A549 (cell line): ENCODE data around the gene LY6G6D. TPM values are rescaled to one million over a fixed set of nuclear protein-coding genes. Genes with fewer than 3 reads are reported as not detected.
A peak's percentile ranks its signal among the peaks of the same experiment; 100 is the strongest.

ENCODE experiments used
- ATAC-seq, 2 experiments: fragments of 200-7000 bp in 1 of 2; fragments of >200 bp in 1 of 2; cut with Nextera tagmentation in 1 of 2; cut with Tn5 transposase in 1 of 2; 3 replicates each; pipeline versions ENCODE4 v1.8.0 to v1.9.1; 2018 to 2020; ENCODE audit warnings: mild to moderate bottlenecking in 1 of 2, moderate library complexity in 1 of 2
- CTCF ChIA-PET: fragments of 300-600 bp; sonication (Branson Sonifier 250); formaldehyde crosslinking; extraction: SDS; loops from one replicate; lab custom pipeline; 2021; ENCODE audit warnings: antibody characterized with exemption, inconsistent platforms; lab: Yijun Ruan, JAX
- POLR2A ChIA-PET: fragments of 350-600 bp; formaldehyde crosslinking; extraction: SDS; loops from one replicate; lab custom pipeline; 2021; ENCODE audit warnings: antibody characterized with exemption, inconsistent platforms; lab: Yijun Ruan, JAX
- DNase-seq, 2 experiments: peaks; one replicate each; pipeline versions ENCODE4 v3.0.0 to v3.0.0-alpha.2; 2011 to 2016; ENCODE audit warnings: low read depth in 1 of 2, low spot score in 1 of 2
- FAIRE-seq: peaks from 2 replicates; lab custom pipeline; 2011; peaks lifted over from hg19 to GRCh38; lab: Jason Lieb, UNC
- H3K27ac ChIP-seq, 2 experiments: fragments of >200 bp; sonication (Bioruptor Twin); formaldehyde crosslinking; 3 replicates each; pipeline ENCODE4 v1.5.1; 2016 to 2017
- H3K4me1 ChIP-seq: fragments of >200 bp; sonication (Bioruptor Twin); formaldehyde crosslinking; 3 replicates; pipeline ENCODE4 v1.6.1; 2016
- H3K4me2 ChIP-seq: fragments of >200 bp; sonication (Bioruptor Twin); formaldehyde crosslinking; 3 replicates; pipeline ENCODE4 v1.6.1; 2016
- H3K4me3 ChIP-seq: fragments of >200 bp; sonication (Bioruptor Twin); formaldehyde crosslinking; 3 replicates; pipeline ENCODE4 v1.5.1; 2016
- H3K9me3 ChIP-seq: fragments of >200 bp; sonication (Bioruptor Twin); formaldehyde crosslinking; 3 replicates; pipeline ENCODE4 v1.6.1; 2016
- BHLHE40 ChIP-seq: IDR thresholded peaks from 2 replicates; pipeline ENCODE4 v1.6.1; 2012; ENCODE audit warnings: low read depth, low read length, inconsistent platforms
- CBX2 ChIP-seq: fragments of 200-600 bp; sonication (generic); IDR thresholded peaks from 2 replicates; pipeline ENCODE4 v1.6.1; 2016; ENCODE audit warnings: low read depth, mild to moderate bottlenecking, borderline replicate concordance
- CEBPB ChIP-seq, 2 experiments: fragments of >200 bp in 1 of 2; sonication (Bioruptor Twin) in 1 of 2; formaldehyde crosslinking in 1 of 2; IDR thresholded peaks; 2 replicates each; pipeline ENCODE4 v1.6.1; 2012 to 2016
- CHD2 ChIP-seq: fragments of 150-350 bp; IDR thresholded peaks from 2 replicates; pipeline ENCODE4 v1.6.1; 2014; ENCODE audit warnings: low read length; ENCODE audit not compliant: partially characterized antibody
- EHMT2 ChIP-seq: fragments of 200-600 bp; sonication (generic); IDR thresholded peaks from 2 replicates; pipeline ENCODE4 v1.6.1; 2016; ENCODE audit warnings: antibody characterized with exemption, low read depth, mild to moderate bottlenecking, moderate library complexity
- GATA3 ChIP-seq: IDR thresholded peaks from 2 replicates; pipeline ENCODE4 v1.6.1; 2012; ENCODE audit warnings: borderline replicate concordance
- HEYL ChIP-seq: fragments of 250-450 bp; sonication (Bioruptor Pico); IDR thresholded peaks from 2 replicates; pipeline ENCODE4 v1.8.0; 2021; ENCODE audit warnings: mild to moderate bottlenecking, moderate library complexity
- JUN ChIP-seq, 2 experiments: fragments of >200 bp; sonication (Bioruptor Twin); formaldehyde crosslinking; IDR thresholded peaks; 2 replicates in 1 of 2; 3 replicates in 1 of 2; pipeline ENCODE4 v1.6.1; 2016 to 2017
- JUNB ChIP-seq: fragments of >200 bp; sonication (Bioruptor Twin); formaldehyde crosslinking; IDR thresholded peaks from 2 replicates; pipeline ENCODE4 v1.6.1; 2016
- MAFK ChIP-seq: fragments of 450-650 bp; IDR thresholded peaks from 2 replicates; pipeline ENCODE4 v1.6.1; 2014; ENCODE audit not compliant: partially characterized antibody
- MAZ ChIP-seq: fragments of 150-350 bp; IDR thresholded peaks from 2 replicates; pipeline ENCODE4 v1.6.1; 2014; ENCODE audit warnings: antibody characterized with exemption, low read depth, low read length, borderline replicate concordance
- MYC ChIP-seq: IDR thresholded peaks from 2 replicates; pipeline ENCODE4 v1.6.1; 2012; ENCODE audit warnings: mild to moderate bottlenecking, inconsistent platforms, low read length, improper control_type of control experiment, borderline replicate concordance
- NPAS2 ChIP-seq: fragments of 250-450 bp; sonication (Bioruptor Pico); IDR thresholded peaks from 2 replicates; pipeline ENCODE4 v1.8.0; 2022; ENCODE audit warnings: mild to moderate bottlenecking, moderate library complexity, borderline replicate concordance
- NR3C1 ChIP-seq: fragments of >200 bp; sonication (Bioruptor Twin); formaldehyde crosslinking; IDR thresholded peaks from 3 replicates; pipeline ENCODE4 v1.6.1; 2017
- PHF8 ChIP-seq: fragments of 200-600 bp; sonication (generic); IDR thresholded peaks from 2 replicates; pipeline ENCODE4 v1.6.1; 2016; ENCODE audit warnings: low read depth, mild to moderate bottlenecking, antibody characterized with exemption, moderate library complexity, borderline replicate concordance
- POLR2A ChIP-seq: IDR thresholded peaks from 2 replicates; pipeline ENCODE4 v1.6.1; 2012; ENCODE audit warnings: mild to moderate bottlenecking, low read length
- RARB ChIP-seq: fragments of 250-450 bp; sonication (Bioruptor Pico); IDR thresholded peaks from 2 replicates; pipeline ENCODE4 v1.8.0; 2021; ENCODE audit warnings: mild to moderate bottlenecking, moderate library complexity
- RFX5 ChIP-seq: fragments of 450-650 bp; IDR thresholded peaks from 2 replicates; pipeline ENCODE4 v1.7.1; 2014; ENCODE audit warnings: antibody characterized with exemption, mild to moderate bottlenecking, moderate library complexity
- RNF2 ChIP-seq: fragments of 200-600 bp; sonication (generic); IDR thresholded peaks from 2 replicates; pipeline ENCODE4 v1.6.1; 2016; ENCODE audit warnings: low read depth, mild to moderate bottlenecking, antibody characterized with exemption, moderate library complexity, borderline replicate concordance
- ZC3H11A ChIP-seq: fragments of 450-650 bp; IDR thresholded peaks from 2 replicates; pipeline ENCODE4 v1.6.1; 2014; ENCODE audit warnings: antibody characterized with exemption, mild to moderate bottlenecking
- ZNF302 ChIP-seq: fragments of 250-450 bp; sonication (Bioruptor Pico); IDR thresholded peaks from 2 replicates; pipeline ENCODE4 v1.9.0; 2021; ENCODE audit warnings: inconsistent platforms, mild to moderate bottlenecking, moderate library complexity
- WGBS: methylation state at CpG from one replicate; pipeline ENCODE4 v1.1.6; 2017; ENCODE audit errors: missing lambda C conversion rate; 5-methylcytosine and 5-hydroxymethylcytosine counted together
- polyA plus RNA-seq, 4 experiments: library from polyadenylated mRNA; depleted of rRNA in 3 of 4; stranded (reverse); fragments of >200 nt; fragmentation: RNase III in 1 of 4; extraction: RNeasy Plus Mini Kit Qiagen cat#74134 plus additional on column Dnase treatment in 1 of 4; gene quantifications; 2 replicates in 3 of 4; 3 replicates in 1 of 4; pipeline ENCODE4 v1.2.3, GENCODE V29; 2011 to 2017
- TF ChIP-seq, protein P1 (sequence below): IDR thresholded peaks from 2 replicates; pipeline ENCODE4 v1.6.1; 2012; ENCODE audit warnings: low read depth, borderline replicate concordance
- TF ChIP-seq, protein P2 (sequence below): IDR thresholded peaks from 2 replicates; pipeline ENCODE4 v1.6.1; 2012
- TF ChIP-seq, protein P3 (sequence below): fragments of >200 bp; sonication (Bioruptor Twin); formaldehyde crosslinking; IDR thresholded peaks from 3 replicates; pipeline ENCODE4 v1.6.1; 2016
- TF ChIP-seq, protein P4 (sequence below): fragments of >200 bp; sonication (Bioruptor Twin); formaldehyde crosslinking; IDR thresholded peaks from 3 replicates; pipeline ENCODE4 v1.5.1; 2016

Gene LY6G6D
- polyA plus RNA-seq, 2 of the 4 experiments (the other 2 are of a cell fraction), result not detected

DNA sequence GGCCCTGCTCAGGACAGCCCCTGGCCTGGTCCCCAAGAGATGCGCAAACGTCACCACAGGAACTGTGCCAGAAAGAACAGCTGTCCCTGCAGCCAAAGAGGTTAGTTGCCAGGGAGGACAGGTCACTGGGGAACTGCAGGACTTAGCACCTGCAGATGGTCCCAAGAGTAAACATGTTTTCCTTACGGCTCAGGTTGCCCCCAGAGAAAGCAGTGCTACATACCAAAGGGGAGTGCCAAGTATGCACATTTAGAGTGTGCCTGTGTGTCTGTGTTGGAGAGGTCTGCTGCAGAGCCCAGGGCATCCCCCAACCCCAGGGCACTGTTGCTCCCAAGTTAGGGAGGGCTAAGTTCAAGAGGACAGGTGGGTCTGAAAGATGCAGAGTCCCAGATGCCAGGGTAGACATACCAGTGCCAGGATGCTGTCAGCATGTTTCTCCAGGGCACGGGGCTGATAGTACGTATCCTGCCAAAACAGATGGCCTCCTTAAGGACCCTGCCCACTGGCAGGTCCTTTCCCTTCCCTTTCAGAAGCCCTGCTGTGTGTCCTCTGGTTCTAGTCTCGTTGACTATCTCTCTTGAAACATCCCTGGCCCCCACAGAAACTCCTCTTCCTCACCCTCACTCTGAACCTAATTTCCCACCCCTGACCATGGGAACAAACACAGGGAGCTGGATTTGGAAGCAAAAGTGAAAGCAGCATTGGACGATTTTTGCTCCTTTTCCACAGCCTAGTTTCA is 13.3 kb upstream of the LY6G6D start:
- CTCF ChIA-PET, result interaction anchor here (1.5 to 3.1 kb wide), 2 partner anchors 8 to 128 kb away, joined by 3 to 9 read pairs; no protein-coding TSS in a partner anchor
- FAIRE-seq, result no peak
- TF ChIP-seq RFX5 (no peak), MAFK (no peak), RNF2 (no peak), NPAS2 (CRISPR knock-in tag) (no peak), CHD2 (no peak), JUNB (no peak), ZNF302 (CRISPR knock-in tag) (no peak), MYC (no peak), JUN (IDR thresholded peaks at IDR 0.05) (no peak), NR3C1 (no peak), PHF8 (no peak), EHMT2 (no peak), BHLHE40 (no peak)
- TF ChIP-seq, protein P1, sequence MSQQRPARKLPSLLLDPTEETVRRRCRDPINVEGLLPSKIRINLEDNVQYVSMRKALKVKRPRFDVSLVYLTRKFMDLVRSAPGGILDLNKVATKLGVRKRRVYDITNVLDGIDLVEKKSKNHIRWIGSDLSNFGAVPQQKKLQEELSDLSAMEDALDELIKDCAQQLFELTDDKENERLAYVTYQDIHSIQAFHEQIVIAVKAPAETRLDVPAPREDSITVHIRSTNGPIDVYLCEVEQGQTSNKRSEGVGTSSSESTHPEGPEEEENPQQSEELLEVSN, result no peak
- TF ChIP-seq, protein P2, sequence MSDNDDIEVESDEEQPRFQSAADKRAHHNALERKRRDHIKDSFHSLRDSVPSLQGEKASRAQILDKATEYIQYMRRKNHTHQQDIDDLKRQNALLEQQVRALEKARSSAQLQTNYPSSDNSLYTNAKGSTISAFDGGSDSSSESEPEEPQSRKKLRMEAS, result no peak
- Histone ChIP-seq H3K4me1 (peaks cover 13% of the 10 kb centered on the region; the same call in 2 of the 3 replicates), H3K9me3 (no peaks in the 10 kb centered on the region), H3K4me3 (peak overlapping the region; percentile 72), H3K4me2 (peak overlapping the region; percentile 81), H3K27ac (peak overlapping the region; percentile 84 to 92)
- no peak for ATAC-seq
- no peak for DNase-seq
- WGBS, result 64% methylated on average over 7 of the region's 7 CpGs
- POLR2A ChIA-PET, result no interaction called here

DNA sequence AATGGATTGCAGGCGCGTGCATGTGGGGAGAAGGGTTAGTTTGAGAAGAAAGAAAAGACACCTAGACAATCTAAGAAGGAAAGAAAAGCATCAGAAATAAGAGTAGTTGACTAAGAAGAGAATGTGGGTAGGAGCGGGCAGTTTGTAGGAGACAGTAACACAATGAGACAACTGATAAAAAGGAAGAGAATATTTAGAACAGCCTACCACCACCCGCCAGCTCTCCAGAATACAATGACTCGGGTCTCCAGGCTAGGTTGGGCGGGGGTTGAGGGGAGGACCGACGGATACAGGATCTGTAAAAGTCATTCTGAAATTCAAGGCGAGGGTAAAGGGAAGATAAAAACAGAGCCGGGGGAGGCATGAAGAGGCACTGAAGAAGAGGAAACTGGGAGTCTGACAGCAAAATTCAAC is 12.7 kb upstream of the LY6G6D start:
- FAIRE-seq, result no peak
- H3K27ac ChIP-seq, result peak overlapping the region; percentile 84 to 92
- 13% methylated on average over 10 of the region's 10 CpGs for WGBS
- TF ChIP-seq ZC3H11A (no peak), RARB (CRISPR knock-in tag) (no peak)
- H3K4me3 ChIP-seq, result peak overlapping the region; percentile 72
- H3K9me3 ChIP-seq, result no peaks in the 10 kb centered on the region
- peaks cover 13% of the 10 kb centered on the region; the same call in 2 of the 3 replicates for H3K4me1 ChIP-seq
- CTCF ChIA-PET, result interaction anchor here (1.5 to 3.1 kb wide), 2 partner anchors 9 to 128 kb away, joined by 3 to 9 read pairs; no protein-coding TSS in a partner anchor
- POLR2A ChIA-PET, result interaction anchor here (1.2 kb wide), 3 partner anchors 27 to 160 kb away, joined by 3 to 4 read pairs (median 4); partner anchors contain the start of genes DDAH2, MSH5 and NEU1
- peak overlapping the region; percentile 81 for H3K4me2 ChIP-seq
- peak; percentile 5 to 16; a peak in 3 of 6 replicates for ATAC-seq
- DNase-seq, result no peak

DNA sequence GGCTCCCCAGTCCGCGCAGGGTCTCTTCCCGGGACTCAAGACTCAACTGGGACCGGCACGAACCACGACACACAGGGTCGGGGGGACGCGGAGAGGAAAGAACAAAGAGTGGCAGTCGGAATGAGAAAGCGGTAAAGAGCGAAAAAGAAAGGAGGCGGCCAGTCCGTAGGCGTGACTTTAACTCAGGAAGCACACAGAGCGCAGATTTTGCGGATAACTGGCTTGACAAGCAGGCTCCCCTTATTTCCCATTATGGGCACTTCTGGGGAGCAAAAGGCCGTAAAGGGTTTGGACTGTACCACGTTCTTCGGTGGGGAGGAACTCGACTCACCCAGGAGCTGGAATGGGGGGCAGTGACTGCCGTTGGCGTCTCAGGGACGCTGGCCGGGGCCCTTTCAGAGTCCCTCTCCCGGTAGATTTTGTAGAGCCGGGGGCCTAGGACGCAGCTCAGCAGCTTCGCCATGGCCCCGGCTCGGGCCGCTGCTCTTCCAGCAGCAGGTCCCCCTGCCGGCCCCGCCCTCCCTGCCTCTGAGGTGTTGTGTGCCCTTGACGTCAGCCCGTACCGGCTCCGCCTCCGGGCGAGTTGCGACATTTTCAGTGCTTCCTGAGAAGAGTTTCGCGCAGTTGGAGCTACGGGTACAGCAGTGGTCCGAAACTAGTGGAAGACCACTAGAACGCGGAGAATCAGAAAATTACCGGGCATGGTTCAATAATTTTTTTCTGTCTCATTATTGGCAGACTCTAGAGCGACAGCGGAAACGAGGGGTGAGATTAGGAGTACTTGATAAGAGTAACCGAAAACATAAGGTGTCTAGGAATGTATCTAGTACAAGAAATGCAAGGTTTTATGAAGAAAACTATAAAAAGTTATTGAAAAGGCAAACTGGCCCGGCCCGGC is 12.1 kb upstream of the LY6G6D start, which contains the start of gene ABHD16A:
Gene ABHD16A (minus strand): TSS at position 506 of the 898 bp plus-strand sequence. CDS start 43 bp downstream, at position 463.
- ChIA-PET POLR2A (interaction anchor here (0.5 to 1.6 kb wide), 9 partner anchors 22 to 398 kb away, joined by 3 to 7 read pairs (median 4); partner anchors contain the start of genes DDAH2, HSPA1B, MSH5 and NEU1), CTCF (interaction anchor here (0.7 to 3.1 kb wide), 6 partner anchors 9 to 187 kb away, joined by 3 to 9 read pairs (median 4); no protein-coding TSS in a partner anchor)
- no peaks in the 10 kb centered on the region for H3K9me3 ChIP-seq
- peak; percentile 97 to 98 for ATAC-seq
- H3K4me2 ChIP-seq, result peak within 1 kb of the TSS; percentile 81
- WGBS, result under 1% methylated on average over 38 of the region's 54 CpGs
- H3K4me1 ChIP-seq, result peaks cover 13% of the 10 kb centered on the region; the same call in 2 of the 3 replicates
- no peak for FAIRE-seq
- DNase-seq, result peak; percentile 97
- H3K4me3 ChIP-seq, result peak within 1 kb of the TSS; percentile 72
- peak within 1 kb of the TSS; percentile 84 to 92 for H3K27ac ChIP-seq
- TF ChIP-seq HEYL (no peak), JUNB (no peak), GATA3 (peak; percentile 46; the same call in 1 of the 2 replicates), MAZ (no peak), RFX5 (no peak), CEBPB (IDR thresholded peaks at IDR 0.05) (peak; percentile 90 to 99), POLR2A (peak; percentile 80), CBX2 (no peak), JUN (IDR thresholded peaks at IDR 0.05) (peak; percentile 43 to 73; a peak in 3 of 5 replicates), PHF8 (peak; percentile 96), RNF2 (no peak)
- TF ChIP-seq, protein P3, sequence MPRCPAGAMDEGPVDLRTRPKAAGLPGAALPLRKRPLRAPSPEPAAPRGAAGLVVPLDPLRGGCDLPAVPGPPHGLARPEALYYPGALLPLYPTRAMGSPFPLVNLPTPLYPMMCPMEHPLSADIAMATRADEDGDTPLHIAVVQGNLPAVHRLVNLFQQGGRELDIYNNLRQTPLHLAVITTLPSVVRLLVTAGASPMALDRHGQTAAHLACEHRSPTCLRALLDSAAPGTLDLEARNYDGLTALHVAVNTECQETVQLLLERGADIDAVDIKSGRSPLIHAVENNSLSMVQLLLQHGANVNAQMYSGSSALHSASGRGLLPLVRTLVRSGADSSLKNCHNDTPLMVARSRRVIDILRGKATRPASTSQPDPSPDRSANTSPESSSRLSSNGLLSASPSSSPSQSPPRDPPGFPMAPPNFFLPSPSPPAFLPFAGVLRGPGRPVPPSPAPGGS, result peak; percentile 86; the same call in 2 of the 3 replicates
- TF ChIP-seq, protein P4, sequence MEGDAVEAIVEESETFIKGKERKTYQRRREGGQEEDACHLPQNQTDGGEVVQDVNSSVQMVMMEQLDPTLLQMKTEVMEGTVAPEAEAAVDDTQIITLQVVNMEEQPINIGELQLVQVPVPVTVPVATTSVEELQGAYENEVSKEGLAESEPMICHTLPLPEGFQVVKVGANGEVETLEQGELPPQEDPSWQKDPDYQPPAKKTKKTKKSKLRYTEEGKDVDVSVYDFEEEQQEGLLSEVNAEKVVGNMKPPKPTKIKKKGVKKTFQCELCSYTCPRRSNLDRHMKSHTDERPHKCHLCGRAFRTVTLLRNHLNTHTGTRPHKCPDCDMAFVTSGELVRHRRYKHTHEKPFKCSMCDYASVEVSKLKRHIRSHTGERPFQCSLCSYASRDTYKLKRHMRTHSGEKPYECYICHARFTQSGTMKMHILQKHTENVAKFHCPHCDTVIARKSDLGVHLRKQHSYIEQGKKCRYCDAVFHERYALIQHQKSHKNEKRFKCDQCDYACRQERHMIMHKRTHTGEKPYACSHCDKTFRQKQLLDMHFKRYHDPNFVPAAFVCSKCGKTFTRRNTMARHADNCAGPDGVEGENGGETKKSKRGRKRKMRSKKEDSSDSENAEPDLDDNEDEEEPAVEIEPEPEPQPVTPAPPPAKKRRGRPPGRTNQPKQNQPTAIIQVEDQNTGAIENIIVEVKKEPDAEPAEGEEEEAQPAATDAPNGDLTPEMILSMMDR, result no peak
